NCI-H460 (cell line): Measurements from ENCODE around the gene OMP. TPM values are rescaled to one million over a fixed set of nuclear protein-coding genes. Genes with fewer than 3 reads are reported as not detected.

Experiments used
- DNase-seq: peaks from one replicate; pipeline ENCODE4 v3.0.0-alpha.2; 2016; ENCODE audit warnings: low read depth; ENCODE audit errors: extremely low read depth
- total RNA-seq: library from RNA; depleted of rRNA; stranded (reverse); fragments of >200 nt; shearing (Covaris generic); gene quantifications from 2 replicates; pipeline ENCODE4 v1.2.3, GENCODE V29; 2014

Gene OMP
- total RNA-seq, 1 experiment from 2014 or later = not detected

GRCh38 chr11:77068457-77069335, 33.9 kb upstream of the OMP start:
- DNase-seq = no peak

DNA sequence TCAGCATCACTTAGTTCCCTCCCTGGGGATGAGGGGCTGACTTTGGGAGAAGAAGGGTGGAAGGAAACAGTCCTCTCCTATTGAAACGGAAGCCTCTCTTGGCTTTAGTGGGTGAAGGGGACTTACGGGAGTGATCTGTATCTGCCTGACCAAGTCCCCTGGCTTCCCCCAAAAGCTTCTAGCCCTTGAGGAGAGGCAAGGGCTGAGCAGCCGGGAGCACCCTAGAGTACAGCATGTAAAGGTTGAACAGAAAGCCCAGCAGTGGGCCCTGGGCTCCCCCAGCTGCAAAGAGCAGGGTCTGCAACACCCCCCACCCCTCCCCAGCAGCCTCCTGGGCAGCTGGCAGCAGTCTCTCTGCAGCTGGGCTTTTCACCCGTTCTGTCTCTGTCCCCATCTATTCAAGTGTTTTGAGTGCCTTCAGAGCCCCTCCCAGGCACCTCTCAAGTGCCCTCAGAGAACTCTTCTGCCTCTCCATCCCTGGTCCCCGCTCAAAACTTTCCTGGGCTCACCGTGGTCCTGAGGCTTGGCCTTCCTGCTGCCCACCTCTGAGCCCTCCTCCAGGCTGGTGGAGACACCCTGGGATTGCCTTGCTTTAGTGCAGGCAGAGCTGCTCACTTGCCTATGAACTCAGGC, 33.2 kb upstream of the OMP start:
- DNase-seq = no peak

DNA sequence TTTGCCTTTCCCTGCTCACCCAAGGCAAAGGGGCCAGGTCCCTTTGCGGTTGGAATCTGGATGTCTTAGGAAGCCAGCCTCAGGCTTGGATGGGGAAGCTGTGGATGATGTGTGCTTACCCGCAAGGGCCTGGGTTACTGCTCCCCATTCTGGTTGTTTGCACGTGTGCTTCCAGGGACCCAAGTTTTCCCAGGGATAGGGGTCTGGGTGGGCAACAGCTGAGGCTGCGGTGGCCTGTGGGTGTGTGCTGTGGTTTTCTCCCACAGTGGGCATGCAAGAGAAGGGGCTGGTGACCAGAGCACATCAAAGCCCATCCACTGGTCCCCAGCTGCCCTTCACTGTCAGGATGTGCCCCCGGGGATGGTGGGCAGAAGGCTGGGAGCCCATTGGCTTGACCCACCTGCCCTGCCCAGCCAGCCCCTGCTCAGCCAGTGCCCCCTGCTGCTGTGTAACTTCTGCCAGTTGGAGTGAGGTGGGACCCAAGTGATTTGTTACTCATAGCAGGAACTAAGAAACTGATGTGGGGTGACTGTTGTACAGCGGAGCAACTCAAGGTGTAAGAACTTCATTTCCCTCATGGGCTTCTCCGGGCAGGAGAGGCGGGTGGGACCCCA, 32.6 kb upstream of the OMP start:
- DNase-seq = no peak

DNA sequence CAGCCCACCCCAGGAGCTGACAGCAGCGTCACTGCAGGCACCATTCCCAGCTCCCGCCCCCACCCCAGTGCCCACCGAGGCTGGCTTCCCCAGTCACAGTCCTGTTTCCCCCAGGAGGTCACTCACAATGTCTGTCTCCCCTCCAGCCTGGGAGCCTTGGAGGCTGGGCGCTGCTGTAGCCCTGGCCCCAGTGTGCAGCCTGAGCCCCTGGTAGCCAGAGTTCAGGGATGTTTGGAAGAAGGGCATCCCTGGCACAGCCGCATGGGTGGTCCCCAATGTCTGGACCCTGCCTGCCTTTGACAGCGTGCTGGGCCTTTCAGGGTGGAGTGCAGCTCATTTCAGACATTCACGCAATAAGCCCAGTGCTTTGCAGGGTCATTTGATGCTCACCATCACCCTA, 31.6 kb upstream of the OMP start:
- DNase-seq = no peak

- no peak for DNase-seq
Observed at GRCh38 chr11:77071671-77072605, 30.7 kb upstream of the OMP start.

DNA sequence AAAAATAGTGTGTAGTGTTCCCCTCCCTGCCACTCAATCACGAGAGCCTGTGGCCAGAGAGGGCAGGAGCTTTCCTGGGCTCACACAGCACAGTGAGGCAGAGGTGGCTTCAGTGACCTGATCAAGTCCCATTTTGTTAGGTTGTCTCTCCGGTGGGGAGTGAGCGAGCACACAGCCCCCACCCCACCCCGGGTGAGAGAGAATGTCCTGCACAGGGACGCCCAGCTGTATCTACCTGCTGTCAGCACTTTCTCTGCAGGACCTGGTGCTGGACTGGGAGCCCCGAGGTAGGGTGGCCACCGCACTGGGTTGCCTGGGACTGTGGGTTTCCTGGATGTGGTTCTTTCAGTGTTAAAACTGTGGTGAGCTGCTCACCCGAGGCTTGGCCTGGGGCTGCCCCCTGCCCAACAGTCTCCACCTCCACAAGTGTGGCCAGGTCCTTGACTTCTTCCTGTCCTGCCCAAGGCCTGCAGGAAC, 29.8 kb upstream of the OMP start:
- no peak for DNase-seq

- peak; percentile 44 for DNase-seq
Observed at GRCh38 chr11:77073328-77074001, 29.2 kb upstream of the OMP start.

DNA sequence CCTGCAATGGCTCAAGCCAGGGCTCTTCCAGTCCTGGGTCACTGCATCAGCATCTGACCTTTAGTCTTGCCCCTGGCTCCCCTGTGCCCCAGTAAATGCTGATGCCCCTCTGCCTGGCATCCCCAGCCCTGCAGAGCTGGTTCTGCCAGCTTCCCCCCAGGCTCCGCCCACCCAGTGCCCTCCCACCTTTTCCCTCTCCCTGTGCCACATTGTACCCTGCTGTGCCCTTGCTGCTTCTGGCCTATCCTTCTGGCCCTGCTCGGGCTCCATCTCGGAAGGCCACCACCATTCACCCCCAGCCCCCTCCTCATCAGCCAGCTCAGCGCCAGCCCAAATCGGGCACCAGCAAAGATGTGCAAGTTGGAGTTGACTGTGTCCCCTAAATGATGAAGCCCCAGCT, 28.4 kb upstream of the OMP start:
- no peak for DNase-seq

GRCh38 chr11:77074626-77075221, 27.9 kb upstream of the OMP start:
- DNase-seq = no peak

GRCh38 chr11:77075425-77075905, 27.2 kb upstream of the OMP start:
- no peak for DNase-seq

DNA sequence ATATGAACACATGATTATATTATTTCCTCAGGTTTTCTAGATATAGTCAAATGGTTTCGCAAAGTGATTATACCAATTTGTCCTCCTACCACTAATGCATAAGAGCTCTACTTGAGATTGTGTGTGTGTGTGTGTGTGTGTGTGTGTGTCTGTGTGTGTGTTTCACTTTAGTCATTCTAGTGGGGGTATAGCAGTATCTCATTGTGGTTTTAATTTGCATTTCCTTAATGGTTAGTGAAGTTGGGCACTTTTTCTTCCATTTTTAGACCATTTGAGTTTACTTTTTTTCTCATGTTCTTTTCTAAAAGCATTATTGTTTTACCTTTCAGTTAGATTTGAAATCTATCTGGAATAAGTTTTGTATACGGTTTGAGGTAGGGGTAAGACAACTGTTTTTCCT, 23.0 kb upstream of the OMP start:
- DNase-seq = no peak

- DNase-seq = no peak
Observed at GRCh38 chr11:77080643-77081210, 21.9 kb upstream of the OMP start.

- no peak for DNase-seq
Observed at GRCh38 chr11:77081381-77081851, 21.2 kb upstream of the OMP start.

DNA sequence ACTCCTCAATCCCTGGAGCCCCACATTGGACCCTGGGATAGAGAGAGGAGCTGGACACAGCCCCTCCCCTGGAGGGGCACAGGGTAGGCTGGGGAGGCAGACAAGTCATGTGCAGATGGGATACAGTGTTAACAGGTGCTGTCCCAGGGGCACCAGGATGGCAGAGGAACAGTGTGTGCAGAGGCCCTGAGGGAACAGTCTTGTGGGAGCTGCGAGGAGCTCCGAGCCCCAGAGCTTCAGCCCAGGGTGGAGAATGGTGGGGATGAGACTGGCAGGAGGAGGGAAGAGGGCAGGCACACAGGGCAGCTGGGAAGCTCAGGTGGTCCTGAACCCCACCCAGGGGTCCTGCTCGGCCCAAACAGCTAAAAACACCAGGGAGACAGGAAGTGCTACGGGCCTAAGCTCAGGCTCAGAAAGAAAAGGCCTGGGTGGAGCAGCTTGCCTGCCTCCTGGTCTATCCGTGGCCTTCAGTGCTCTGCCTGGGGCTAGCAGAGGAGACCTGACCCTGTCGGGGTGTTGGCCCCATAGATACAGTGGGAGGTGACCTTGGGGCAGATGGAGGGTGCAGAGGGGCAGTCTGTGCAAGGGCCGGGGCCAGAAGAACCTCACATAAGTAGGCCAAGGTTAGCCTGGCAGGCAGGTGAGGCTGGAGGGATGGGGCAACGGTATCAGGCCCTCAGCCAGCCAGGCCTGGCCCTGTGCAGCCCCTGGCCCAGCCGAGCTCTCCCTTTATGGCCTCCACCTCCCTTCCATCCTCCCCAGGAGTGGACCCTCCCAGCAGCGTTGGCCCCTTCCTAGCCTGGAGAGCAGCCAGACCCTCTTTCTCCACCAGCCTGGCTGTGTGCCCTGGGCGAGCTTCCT, 20.4 kb upstream of the OMP start:
- DNase-seq = no peak

DNA sequence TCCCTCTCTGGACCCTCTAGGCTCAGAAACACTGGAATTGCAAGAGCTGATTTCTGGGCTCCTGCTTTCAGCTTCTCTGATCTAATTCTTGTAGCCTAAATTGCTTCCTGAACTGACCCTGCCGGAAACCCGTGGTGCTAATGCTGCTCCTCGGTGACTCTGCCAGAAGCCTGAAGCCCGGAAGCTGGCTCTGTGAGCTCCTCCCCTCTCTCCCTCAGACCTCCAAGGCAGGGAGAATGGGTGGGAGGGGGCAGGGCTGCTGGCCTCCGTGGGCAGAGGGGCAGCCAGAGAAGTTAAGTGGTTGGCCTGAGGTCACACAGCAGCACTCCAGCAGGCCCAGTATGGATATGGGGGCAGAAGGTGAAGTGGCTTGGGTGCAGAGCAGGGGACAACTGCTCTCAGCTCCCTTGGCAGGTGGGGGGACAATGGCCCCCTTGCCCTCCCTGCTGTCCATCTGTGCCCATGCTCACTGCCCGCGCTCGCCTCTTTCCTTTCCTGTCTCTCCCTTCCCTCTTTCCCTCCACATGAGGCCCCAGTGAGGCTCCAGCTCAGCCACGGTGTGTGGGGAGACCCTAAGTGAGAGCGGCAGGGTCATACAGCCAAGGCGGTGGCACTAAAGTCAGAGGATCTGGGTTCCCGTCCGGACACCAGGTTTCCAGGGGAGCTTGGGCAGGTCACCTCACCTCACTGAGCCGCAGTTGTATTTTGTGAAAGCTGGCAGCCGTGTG, 19.6 kb upstream of the OMP start:
- DNase-seq = no peak

- DNase-seq = no peak
Observed at GRCh38 chr11:77083566-77084245, 18.9 kb upstream of the OMP start.
